K562 (cell line): Measurements from ENCODE around the gene SRCAP. TPM values are rescaled to one million over a fixed set of nuclear protein-coding genes. Genes with fewer than 3 reads are reported as not detected.
A peak's percentile ranks its signal among the peaks of the same experiment; 100 is the strongest.

Source experiments
- BCOR ChIP-seq: fragments of 450-650 bp; IDR thresholded peaks from 2 replicates; pipeline ENCODE4 v1.6.1; 2016
- CAMTA2 ChIP-seq: fragments of 250-450 bp; sonication (Bioruptor Pico); conservative IDR thresholded peaks from 2 replicates; pipeline ENCODE4 v1.5.1; 2022
- CHD4 ChIP-seq: fragments of 200-600 bp; sonication (generic); IDR thresholded peaks from 3 replicates; pipeline ENCODE4 v1.6.1; 2012; ENCODE audit warnings: low read depth, mild to moderate bottlenecking, mixed read lengths, low read length, inconsistent platforms; ENCODE audit not compliant: insufficient read depth, insufficient replicate concordance, poor library complexity, severe bottlenecking
- CREBBP ChIP-seq: IDR thresholded peaks from one replicate; pipeline ENCODE4 v1.6.1; 2012; ENCODE audit warnings: low read depth, mild to moderate bottlenecking, control low read depth, inconsistent platforms, low read length
- ETS2 ChIP-seq: IDR thresholded peaks from 2 replicates; pipeline ENCODE4 v1.6.1; 2016; ENCODE audit warnings: borderline replicate concordance, missing genetic modification characterization, mild to moderate bottlenecking, moderate library complexity, missing compliant biosample characterization; ENCODE audit not compliant: poor library complexity, severe bottlenecking
- FUS ChIP-seq: fragments of 200-400 bp; formaldehyde crosslinking; optimal IDR thresholded peaks from 2 replicates; pipeline ENCODE3; 2017; ENCODE audit warnings: low read depth, low read length
- GABPB2 ChIP-seq: fragments of 250-450 bp; sonication (Bioruptor Pico); conservative IDR thresholded peaks from 2 replicates; pipeline ENCODE4 v1.5.1; 2021; ENCODE audit warnings: mild to moderate bottlenecking
- KDM1A ChIP-seq, 2 experiments: fragments of 450-650 bp; IDR thresholded peaks; 2 replicates each; pipeline ENCODE4 v1.6.1; 2016; ENCODE audit warnings: mild to moderate bottlenecking in 2 of 2
- PPARD ChIP-seq: fragments of 250-450 bp; sonication (Bioruptor Pico); IDR thresholded peaks from 2 replicates; pipeline ENCODE4 v1.8.0; 2022; ENCODE audit warnings: inconsistent platforms, mild to moderate bottlenecking, moderate library complexity
- SMAD2 ChIP-seq: fragments of 150-350 bp; IDR thresholded peaks from 2 replicates; pipeline ENCODE4 v1.6.1; 2014; ENCODE audit warnings: low read depth, mild to moderate bottlenecking, low read length
- U2AF2 ChIP-seq: fragments of 200-400 bp; formaldehyde crosslinking; optimal IDR thresholded peaks from 2 replicates; pipeline ENCODE3; 2017; ENCODE audit warnings: low read depth, mild to moderate bottlenecking, low read length
- ZNF778 ChIP-seq: fragments of 450-650 bp; formaldehyde crosslinking; IDR thresholded peaks from 2 replicates; pipeline ENCODE4 v1.4.0; 2020; ENCODE audit warnings: mild to moderate bottlenecking, moderate library complexity
- polyA plus RNA-seq, 8 experiments: library from polyadenylated mRNA; depleted of rRNA in 4 of 8; stranded (reverse) in 5 of 8; unstranded in 3 of 8; fragments of >200 nt; fragmentation: Nextera tagmentation in 2 of 8; fragmentation: Illumina TruSeq in 1 of 8; extraction: Ambion mirVana in 2 of 8; extraction: Trizol in 1 of 8; gene quantifications; 2 replicates each; pipeline versions ENCODE4 v1.2.1 to v1.2.3, GENCODE V29; 2011 to 2014; ENCODE audit warnings: inconsistent platforms in 1 of 8, missing spikeins in 1 of 8
- total RNA-seq, 7 experiments: library from RNA; depleted of rRNA in 6 of 7; stranded (reverse); fragments of >200 nt in 6 of 7; fragmentation: Illumina TruSeq in 2 of 7; extraction: Trizol in 2 of 7; gene quantifications; 2 replicates each; pipeline versions ENCODE4 v1.2.1 to v1.2.3, GENCODE V29; 2011 to 2021; ENCODE audit warnings: low replicate concordance in 1 of 7
- TF ChIP-seq, protein P1 (sequence below): fragments of 450-650 bp; IDR thresholded peaks from 2 replicates; pipeline ENCODE4 v1.6.1; 2017; ENCODE audit warnings: antibody characterized with exemption, mild to moderate bottlenecking
- TF ChIP-seq, protein P2 (sequence below): fragments of 250-450 bp; sonication (Bioruptor Pico); IDR thresholded peaks from 2 replicates; pipeline ENCODE4 v1.8.0; 2021; ENCODE audit warnings: borderline replicate concordance, mild to moderate bottlenecking, moderate library complexity; ENCODE audit not compliant: poor library complexity, severe bottlenecking
- TF ChIP-seq, protein P3 (sequence below), 3 experiments: fragments of 200-800 bp in 1 of 3; sonication (Bioruptor generic) in 1 of 3; sonication (generic) in 1 of 3; formaldehyde crosslinking in 1 of 3; IDR thresholded peaks; 2 replicates each; pipeline versions ENCODE4 v1.6.1 to v1.8.0; 2016 to 2022; ENCODE audit warnings: mild to moderate bottlenecking in 2 of 3, missing compliant biosample characterization in 2 of 3, missing genetic modification characterization in 2 of 3, missing genetic modification reagents in 1 of 3
- TF ChIP-seq, protein P4 (sequence below): fragments of 450-650 bp; IDR thresholded peaks from 2 replicates; pipeline ENCODE4 v1.6.1; 2018; ENCODE audit warnings: mild to moderate bottlenecking, low read depth; ENCODE audit not compliant: partially characterized antibody
- TF ChIP-seq, protein P5 (sequence below): sonication (generic); formaldehyde crosslinking; IDR thresholded peaks from 2 replicates; pipeline ENCODE4 v1.5.0; 2020; ENCODE audit warnings: missing genetic modification reagents

Gene SRCAP
- total and polyA plus RNA-seq, 9 of the 15 experiments (the other 6 are each of a cell fraction or from before 2014, with no cell fraction given): 0.21 to 62.6 (median 5.8) TPM

DNA sequence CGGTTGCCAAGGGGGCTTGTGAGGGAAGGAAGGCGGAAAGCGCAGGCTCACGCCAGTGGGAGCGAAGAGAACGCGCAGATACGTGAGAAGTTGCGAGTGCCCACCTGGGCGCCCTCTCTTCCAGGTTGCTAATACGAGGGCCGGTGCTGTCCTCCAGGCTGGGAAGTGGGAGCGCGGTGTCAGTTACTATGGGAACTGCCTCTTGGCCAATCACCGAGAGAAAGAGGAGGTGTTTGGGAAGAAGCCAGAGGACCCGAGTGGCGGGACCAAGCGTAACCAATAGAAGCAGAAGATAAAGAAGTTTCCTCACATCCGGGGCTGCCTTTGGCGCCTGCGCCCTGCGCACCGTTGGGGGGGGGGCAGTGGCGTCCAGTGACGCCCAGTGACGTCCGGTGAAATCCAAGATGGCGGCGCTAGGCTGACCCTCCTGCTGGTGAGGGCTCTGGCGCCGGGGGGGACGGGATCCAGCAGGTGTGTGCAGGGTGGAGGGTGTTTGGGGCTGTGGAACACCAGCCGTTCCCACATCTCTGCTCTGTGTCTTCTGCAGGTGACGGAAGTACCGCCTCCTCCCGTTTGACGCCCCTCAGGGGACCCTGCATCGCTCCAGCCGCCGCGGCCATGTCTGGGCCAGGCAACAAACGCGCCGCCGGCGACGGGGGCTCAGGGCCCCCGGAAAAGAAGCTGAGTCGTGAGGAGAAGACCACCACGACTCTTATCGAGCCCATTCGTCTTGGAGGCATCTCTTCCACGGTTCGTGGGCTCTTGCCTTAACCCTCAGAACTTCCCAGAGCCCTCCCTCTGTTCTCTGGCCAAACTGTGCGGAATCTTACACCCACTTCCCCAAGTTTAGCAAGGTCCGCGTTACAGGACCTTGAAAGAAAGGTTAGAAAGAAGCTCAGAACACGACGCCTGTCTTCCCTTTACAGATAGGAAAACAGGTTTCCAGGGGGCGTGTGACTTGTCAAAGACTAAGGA lies 63.2 kb downstream of the SRCAP start, which contains the start of the genes CFAP119 and RNF40 (continued):
- no peak for TF ChIP-seq CHD4
- TF ChIP-seq PPARD (CRISPR knock-in tag): no peak
- no peak for TF ChIP-seq FUS
- TF ChIP-seq, protein P1, sequence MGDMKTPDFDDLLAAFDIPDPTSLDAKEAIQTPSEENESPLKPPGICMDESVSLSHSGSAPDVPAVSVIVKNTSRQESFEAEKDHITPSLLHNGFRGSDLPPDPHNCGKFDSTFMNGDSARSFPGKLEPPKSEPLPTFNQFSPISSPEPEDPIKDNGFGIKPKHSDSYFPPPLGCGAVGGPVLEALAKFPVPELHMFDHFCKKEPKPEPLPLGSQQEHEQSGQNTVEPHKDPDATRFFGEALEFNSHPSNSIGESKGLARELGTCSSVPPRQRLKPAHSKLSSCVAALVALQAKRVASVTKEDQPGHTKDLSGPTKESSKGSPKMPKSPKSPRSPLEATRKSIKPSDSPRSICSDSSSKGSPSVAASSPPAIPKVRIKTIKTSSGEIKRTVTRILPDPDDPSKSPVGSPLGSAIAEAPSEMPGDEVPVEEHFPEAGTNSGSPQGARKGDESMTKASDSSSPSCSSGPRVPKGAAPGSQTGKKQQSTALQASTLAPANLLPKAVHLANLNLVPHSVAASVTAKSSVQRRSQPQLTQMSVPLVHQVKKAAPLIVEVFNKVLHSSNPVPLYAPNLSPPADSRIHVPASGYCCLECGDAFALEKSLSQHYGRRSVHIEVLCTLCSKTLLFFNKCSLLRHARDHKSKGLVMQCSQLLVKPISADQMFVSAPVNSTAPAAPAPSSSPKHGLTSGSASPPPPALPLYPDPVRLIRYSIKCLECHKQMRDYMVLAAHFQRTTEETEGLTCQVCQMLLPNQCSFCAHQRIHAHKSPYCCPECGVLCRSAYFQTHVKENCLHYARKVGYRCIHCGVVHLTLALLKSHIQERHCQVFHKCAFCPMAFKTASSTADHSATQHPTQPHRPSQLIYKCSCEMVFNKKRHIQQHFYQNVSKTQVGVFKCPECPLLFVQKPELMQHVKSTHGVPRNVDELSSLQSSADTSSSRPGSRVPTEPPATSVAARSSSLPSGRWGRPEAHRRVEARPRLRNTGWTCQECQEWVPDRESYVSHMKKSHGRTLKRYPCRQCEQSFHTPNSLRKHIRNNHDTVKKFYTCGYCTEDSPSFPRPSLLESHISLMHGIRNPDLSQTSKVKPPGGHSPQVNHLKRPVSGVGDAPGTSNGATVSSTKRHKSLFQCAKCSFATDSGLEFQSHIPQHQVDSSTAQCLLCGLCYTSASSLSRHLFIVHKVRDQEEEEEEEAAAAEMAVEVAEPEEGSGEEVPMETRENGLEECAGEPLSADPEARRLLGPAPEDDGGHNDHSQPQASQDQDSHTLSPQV: no peak
- TF ChIP-seq SMAD2: no peak
- TF ChIP-seq GABPB2 (CRISPR knock-in tag): no peak
- TF ChIP-seq, protein P2, sequence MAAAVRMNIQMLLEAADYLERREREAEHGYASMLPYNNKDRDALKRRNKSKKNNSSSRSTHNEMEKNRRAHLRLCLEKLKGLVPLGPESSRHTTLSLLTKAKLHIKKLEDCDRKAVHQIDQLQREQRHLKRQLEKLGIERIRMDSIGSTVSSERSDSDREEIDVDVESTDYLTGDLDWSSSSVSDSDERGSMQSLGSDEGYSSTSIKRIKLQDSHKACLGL (CRISPR knock-in tag): peak; percentile 39
- no peak for TF ChIP-seq CAMTA2
- TF ChIP-seq CREBBP: no peak
- TF ChIP-seq, protein P3, sequence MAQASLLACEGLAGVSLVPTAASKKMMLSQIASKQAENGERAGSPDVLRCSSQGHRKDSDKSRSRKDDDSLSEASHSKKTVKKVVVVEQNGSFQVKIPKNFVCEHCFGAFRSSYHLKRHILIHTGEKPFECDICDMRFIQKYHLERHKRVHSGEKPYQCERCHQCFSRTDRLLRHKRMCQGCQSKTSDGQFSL (CRISPR knock-in tag; IDR thresholded peaks at IDR 0.05): peak; percentile 96
- TF ChIP-seq, protein P3 (tag; IDR thresholded peaks at IDR 0.05): peak in 1 of 2 experiments; percentile 73; a peak in 1 of 4 replicates
- TF ChIP-seq, protein P4, sequence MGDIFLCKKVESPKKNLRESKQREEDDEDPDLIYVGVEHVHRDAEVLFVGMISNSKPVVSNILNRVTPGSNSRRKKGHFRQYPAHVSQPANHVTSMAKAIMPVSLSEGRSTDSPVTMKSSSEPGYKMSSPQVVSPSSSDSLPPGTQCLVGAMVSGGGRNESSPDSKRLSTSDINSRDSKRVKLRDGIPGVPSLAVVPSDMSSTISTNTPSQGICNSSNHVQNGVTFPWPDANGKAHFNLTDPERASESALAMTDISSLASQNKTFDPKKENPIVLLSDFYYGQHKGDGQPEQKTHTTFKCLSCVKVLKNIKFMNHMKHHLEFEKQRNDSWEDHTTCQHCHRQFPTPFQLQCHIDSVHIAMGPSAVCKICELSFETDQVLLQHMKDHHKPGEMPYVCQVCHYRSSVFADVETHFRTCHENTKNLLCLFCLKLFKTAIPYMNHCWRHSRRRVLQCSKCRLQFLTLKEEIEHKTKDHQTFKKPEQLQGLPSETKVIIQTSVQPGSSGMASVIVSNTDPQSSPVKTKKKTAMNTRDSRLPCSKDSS: no peak
- TF ChIP-seq, protein P5, sequence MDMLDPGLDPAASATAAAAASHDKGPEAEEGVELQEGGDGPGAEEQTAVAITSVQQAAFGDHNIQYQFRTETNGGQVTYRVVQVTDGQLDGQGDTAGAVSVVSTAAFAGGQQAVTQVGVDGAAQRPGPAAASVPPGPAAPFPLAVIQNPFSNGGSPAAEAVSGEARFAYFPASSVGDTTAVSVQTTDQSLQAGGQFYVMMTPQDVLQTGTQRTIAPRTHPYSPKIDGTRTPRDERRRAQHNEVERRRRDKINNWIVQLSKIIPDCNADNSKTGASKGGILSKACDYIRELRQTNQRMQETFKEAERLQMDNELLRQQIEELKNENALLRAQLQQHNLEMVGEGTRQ (CRISPR knock-in tag): no peak
- no peak for TF ChIP-seq KDM1A (IDR thresholded peaks at IDR 0.05)
- no peak for TF ChIP-seq ETS2
- TF ChIP-seq BCOR: no peak
- TF ChIP-seq ZNF778: no peak
- no peak for TF ChIP-seq U2AF2
